ENCODE measurements around the gene MGLL.

Gene MGLL

GRCh38 chr3:127666676-127667075, 155.6 kb downstream of the MGLL start:
- Histone ChIP-seq H3K9me3 (no peaks in the 10 kb centered on the region), H3K36me3 (no peaks in the 10 kb centered on the region), H3K27ac (no peak overlapping the region), H3K4me1 (ENCODE audit: control insufficient read depth in 1 of 2, insufficient read depth in 1 of 2, low read depth in 1 of 2, low read length in 1 of 2) (peaks cover 6 to 7% of the 10 kb centered on the region in 2 experiments), H3K4me3 (ENCODE audit: low read depth in 1 of 2, low read length in 1 of 2) (no peak overlapping the region), H3K27me3 (no peaks in the 10 kb centered on the region)
- no peak for TF ChIP-seq CTCF (IDR thresholded peaks at IDR 0.05)

- Histone ChIP-seq H3K27me3 (no peaks in the 10 kb centered on the region), H3K9me3 (no peaks in the 10 kb centered on the region), H3K36me3 (no peaks in the 10 kb centered on the region), H3K27ac (no peak overlapping the region), H3K4me3 (ENCODE audit: low read depth in 1 of 2, low read length in 1 of 2) (no peak overlapping the region), H3K4me1 (ENCODE audit: control insufficient read depth in 1 of 2, insufficient read depth in 1 of 2, low read depth in 1 of 2, low read length in 1 of 2) (no peaks in the 10 kb centered on the region)
- no peak for TF ChIP-seq CTCF (IDR thresholded peaks at IDR 0.05)
Measured at GRCh38 chr3:127665586-127665985, 156.7 kb downstream of the MGLL start.

- no peak overlapping the region for H3K4me3 ChIP-seq (ENCODE audit: low read depth in 1 of 2, low read length in 1 of 2)
- no peaks in the 10 kb centered on the region for H3K9me3 ChIP-seq
- H3K4me1 ChIP-seq (ENCODE audit: control insufficient read depth in 1 of 2, insufficient read depth in 1 of 2, low read depth in 1 of 2, low read length in 1 of 2): no peaks in the 10 kb centered on the region
- H3K27ac ChIP-seq: no peak overlapping the region
- no peaks in the 10 kb centered on the region for H3K27me3 ChIP-seq
- no peak for TF ChIP-seq CTCF (IDR thresholded peaks at IDR 0.05)
- no peaks in the 10 kb centered on the region for H3K36me3 ChIP-seq
Measured at GRCh38 chr3:127665165-127665564, 157.2 kb downstream of the MGLL start.

GRCh38 chr3:127663151-127663550, 159.2 kb downstream of the MGLL start:
- no peak for TF ChIP-seq CTCF (IDR thresholded peaks at IDR 0.05)
- no peaks in the 10 kb centered on the region for H3K9me3 ChIP-seq
- no peaks in the 10 kb centered on the region for H3K4me1 ChIP-seq (ENCODE audit: control insufficient read depth in 1 of 2, insufficient read depth in 1 of 2, low read depth in 1 of 2, low read length in 1 of 2)
- H3K27me3 ChIP-seq: no peaks in the 10 kb centered on the region
- no peak overlapping the region for H3K27ac ChIP-seq
- H3K4me3 ChIP-seq (ENCODE audit: low read depth in 1 of 2, low read length in 1 of 2): no peak overlapping the region
- no peaks in the 10 kb centered on the region for H3K36me3 ChIP-seq

- Histone ChIP-seq H3K4me1 (ENCODE audit: control insufficient read depth in 1 of 2, insufficient read depth in 1 of 2, low read depth in 1 of 2, low read length in 1 of 2) (no peaks in the 10 kb centered on the region), H3K4me3 (ENCODE audit: low read depth in 1 of 2, low read length in 1 of 2) (no peak overlapping the region), H3K36me3 (no peaks in the 10 kb centered on the region), H3K9me3 (no peaks in the 10 kb centered on the region), H3K27ac (no peak overlapping the region), H3K27me3 (no peaks in the 10 kb centered on the region)
- no peak for TF ChIP-seq CTCF (IDR thresholded peaks at IDR 0.05)
Measured at GRCh38 chr3:127662001-127662469, 160.3 kb downstream of the MGLL start.

- Histone ChIP-seq H3K27me3 (no peaks in the 10 kb centered on the region), H3K4me1 (ENCODE audit: control insufficient read depth in 1 of 2, insufficient read depth in 1 of 2, low read depth in 1 of 2, low read length in 1 of 2) (no peaks in the 10 kb centered on the region), H3K27ac (no peak overlapping the region), H3K4me3 (ENCODE audit: low read depth in 1 of 2, low read length in 1 of 2) (no peak overlapping the region), H3K36me3 (no peaks in the 10 kb centered on the region), H3K9me3 (no peaks in the 10 kb centered on the region)
- no peak for TF ChIP-seq CTCF (IDR thresholded peaks at IDR 0.05)
Measured at GRCh38 chr3:127661600-127661999, 160.7 kb downstream of the MGLL start.
